OCI-LY3 (cell line): ENCODE data around the gene NUDT4.

Experiments used
- EZH2phosphoT487 ChIP-seq: fragments of 200-600 bp; shearing (Covaris generic); IDR thresholded peaks from 2 replicates; pipeline ENCODE4 v1.6.1; 2018; ENCODE audit warnings: antibody characterized with exemption, mixed run types, low read depth
- TF ChIP-seq, protein P1 (sequence below): fragments of 200-600, 300-600 bp; sonication (generic); IDR thresholded peaks from 2 replicates; pipeline ENCODE4 v1.5.1; 2014; ENCODE audit warnings: antibody characterized with exemption, low read length, low read depth

DNA sequence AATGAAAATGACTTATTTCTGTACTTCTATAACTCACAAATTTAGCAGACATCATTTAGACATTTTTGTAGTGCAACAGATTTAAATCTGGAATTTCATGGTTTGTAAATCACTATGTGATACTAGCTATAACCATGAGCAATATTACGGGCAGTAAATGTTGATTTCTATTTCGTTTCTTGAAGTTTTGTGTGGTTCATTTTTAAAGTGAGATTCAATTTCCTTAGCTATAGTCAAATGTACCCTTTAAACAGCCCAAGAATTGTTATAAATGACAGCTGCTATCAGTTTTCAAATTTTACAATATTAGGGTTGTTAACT lies 30.2 kb downstream of the NUDT4 start:
- TF ChIP-seq, protein P1, sequence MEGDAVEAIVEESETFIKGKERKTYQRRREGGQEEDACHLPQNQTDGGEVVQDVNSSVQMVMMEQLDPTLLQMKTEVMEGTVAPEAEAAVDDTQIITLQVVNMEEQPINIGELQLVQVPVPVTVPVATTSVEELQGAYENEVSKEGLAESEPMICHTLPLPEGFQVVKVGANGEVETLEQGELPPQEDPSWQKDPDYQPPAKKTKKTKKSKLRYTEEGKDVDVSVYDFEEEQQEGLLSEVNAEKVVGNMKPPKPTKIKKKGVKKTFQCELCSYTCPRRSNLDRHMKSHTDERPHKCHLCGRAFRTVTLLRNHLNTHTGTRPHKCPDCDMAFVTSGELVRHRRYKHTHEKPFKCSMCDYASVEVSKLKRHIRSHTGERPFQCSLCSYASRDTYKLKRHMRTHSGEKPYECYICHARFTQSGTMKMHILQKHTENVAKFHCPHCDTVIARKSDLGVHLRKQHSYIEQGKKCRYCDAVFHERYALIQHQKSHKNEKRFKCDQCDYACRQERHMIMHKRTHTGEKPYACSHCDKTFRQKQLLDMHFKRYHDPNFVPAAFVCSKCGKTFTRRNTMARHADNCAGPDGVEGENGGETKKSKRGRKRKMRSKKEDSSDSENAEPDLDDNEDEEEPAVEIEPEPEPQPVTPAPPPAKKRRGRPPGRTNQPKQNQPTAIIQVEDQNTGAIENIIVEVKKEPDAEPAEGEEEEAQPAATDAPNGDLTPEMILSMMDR = no peak
- no peak for TF ChIP-seq EZH2phosphoT487
